ENCODE measurements around the gene TXNDC12. TPM values are rescaled to one million over a fixed set of nuclear protein-coding genes. Genes with fewer than 3 reads are reported as not detected.
A peak's percentile ranks its signal among the peaks of the same experiment; 100 is the strongest.
"Not testable (repeated sequence)": the region's sequence is repeated elsewhere in the genome, so short reads cannot be mapped to it uniquely, and the experiment has no call there.

TXNDC12 gene
- total RNA-seq = 62.1 and 62.8 TPM in 2 replicates

- TF ChIP-seq, protein P1, sequence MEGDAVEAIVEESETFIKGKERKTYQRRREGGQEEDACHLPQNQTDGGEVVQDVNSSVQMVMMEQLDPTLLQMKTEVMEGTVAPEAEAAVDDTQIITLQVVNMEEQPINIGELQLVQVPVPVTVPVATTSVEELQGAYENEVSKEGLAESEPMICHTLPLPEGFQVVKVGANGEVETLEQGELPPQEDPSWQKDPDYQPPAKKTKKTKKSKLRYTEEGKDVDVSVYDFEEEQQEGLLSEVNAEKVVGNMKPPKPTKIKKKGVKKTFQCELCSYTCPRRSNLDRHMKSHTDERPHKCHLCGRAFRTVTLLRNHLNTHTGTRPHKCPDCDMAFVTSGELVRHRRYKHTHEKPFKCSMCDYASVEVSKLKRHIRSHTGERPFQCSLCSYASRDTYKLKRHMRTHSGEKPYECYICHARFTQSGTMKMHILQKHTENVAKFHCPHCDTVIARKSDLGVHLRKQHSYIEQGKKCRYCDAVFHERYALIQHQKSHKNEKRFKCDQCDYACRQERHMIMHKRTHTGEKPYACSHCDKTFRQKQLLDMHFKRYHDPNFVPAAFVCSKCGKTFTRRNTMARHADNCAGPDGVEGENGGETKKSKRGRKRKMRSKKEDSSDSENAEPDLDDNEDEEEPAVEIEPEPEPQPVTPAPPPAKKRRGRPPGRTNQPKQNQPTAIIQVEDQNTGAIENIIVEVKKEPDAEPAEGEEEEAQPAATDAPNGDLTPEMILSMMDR (IDR thresholded peaks at IDR 0.05; ENCODE audit: insufficient read depth, low read length, poor library complexity, severe bottlenecking) = no peak
- Histone ChIP-seq H3K27me3 (ENCODE audit: control insufficient read depth, insufficient read depth, low read length) (no peaks in the 10 kb centered on the region), H3K4me3 (ENCODE audit: low read depth, low read length) (peak within 1 kb of the TSS; percentile 85), H3K36me3 (ENCODE audit: control insufficient read depth, insufficient read depth, low read length) (no peaks in the 10 kb centered on the region)
- DNase-seq (ENCODE audit: low read depth) = peak; percentile 80
Observed at GRCh38 chr1:52055066-52055865, at the start of gene TXNDC12. TSS of gene TXNDC12 (minus strand) at chr1:52055191. CDS start at chr1:52055096, 95 bp downstream.

DNA sequence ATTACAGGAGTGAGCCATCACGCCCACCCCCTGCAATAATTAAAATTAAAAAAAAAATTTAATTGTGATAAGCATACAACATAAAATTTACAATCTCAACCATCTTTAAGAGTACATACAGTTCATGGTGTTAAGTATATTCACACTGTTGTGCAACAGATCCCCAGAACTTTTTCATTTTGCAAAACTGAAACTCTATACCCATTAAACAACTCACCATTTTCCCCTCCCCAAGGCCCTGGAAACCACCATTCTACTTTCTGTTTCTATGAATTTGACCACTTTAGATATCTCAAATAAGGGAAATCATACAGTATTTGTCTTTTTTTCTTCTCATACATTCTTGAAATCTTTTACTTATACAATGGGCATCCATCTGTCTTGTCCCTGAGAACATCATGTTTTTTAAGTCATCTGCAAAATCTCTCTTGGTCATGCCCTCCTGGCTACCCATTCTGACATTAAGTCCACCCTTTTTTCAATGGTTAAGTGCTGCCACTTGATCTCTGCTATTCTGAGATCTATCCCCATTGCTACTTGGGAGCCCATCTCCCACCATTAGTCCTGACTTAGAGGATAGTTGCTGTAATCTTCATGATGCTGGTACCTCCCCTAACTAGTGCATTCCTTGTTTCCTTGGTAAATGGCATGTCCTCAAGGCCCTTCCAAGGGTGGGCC lies 47.5 kb upstream of the TXNDC12 start:
- no peaks in the 10 kb centered on the region for H3K27me3 ChIP-seq (ENCODE audit: control insufficient read depth, insufficient read depth, low read length)
- DNase-seq (ENCODE audit: low read depth) = no peak
- H3K36me3 ChIP-seq (ENCODE audit: control insufficient read depth, insufficient read depth, low read length) = no peaks in the 10 kb centered on the region
- H3K4me3 ChIP-seq (ENCODE audit: low read depth, low read length) = no peak overlapping the region
- TF ChIP-seq, protein P1 (IDR thresholded peaks at IDR 0.05; ENCODE audit: insufficient read depth, low read length, poor library complexity, severe bottlenecking) = no peak

GRCh38 chr1:52098139-52098871 lies 43.3 kb upstream of the TXNDC12 start:
- TF ChIP-seq, protein P1 (IDR thresholded peaks at IDR 0.05; ENCODE audit: insufficient read depth, low read length, poor library complexity, severe bottlenecking) = no peak
- no peak for DNase-seq (ENCODE audit: low read depth)
- Histone ChIP-seq H3K27me3 (ENCODE audit: control insufficient read depth, insufficient read depth, low read length) (no peaks in the 10 kb centered on the region), H3K36me3 (ENCODE audit: control insufficient read depth, insufficient read depth, low read length) (no peaks in the 10 kb centered on the region), H3K4me3 (ENCODE audit: low read depth, low read length) (no peak overlapping the region)

- Histone ChIP-seq H3K36me3 (ENCODE audit: control insufficient read depth, insufficient read depth, low read length) (no peaks in the 10 kb centered on the region), H3K27me3 (ENCODE audit: control insufficient read depth, insufficient read depth, low read length) (no peaks in the 10 kb centered on the region), H3K4me3 (ENCODE audit: low read depth, low read length) (no peak overlapping the region)
- TF ChIP-seq, protein P1 (IDR thresholded peaks at IDR 0.05; ENCODE audit: insufficient read depth, low read length, poor library complexity, severe bottlenecking) = no peak
- no peak for DNase-seq (ENCODE audit: low read depth)
Observed at GRCh38 chr1:52096216-52096615, 41.2 kb upstream of the TXNDC12 start.

GRCh38 chr1:52094300-52094699 lies 39.3 kb upstream of the TXNDC12 start:
- not testable (repeated sequence) for H3K4me3 ChIP-seq (ENCODE audit: low read depth, low read length); DNase-seq (ENCODE audit: low read depth); H3K27me3 ChIP-seq (ENCODE audit: control insufficient read depth, insufficient read depth, low read length); H3K36me3 ChIP-seq (ENCODE audit: control insufficient read depth, insufficient read depth, low read length)

DNA sequence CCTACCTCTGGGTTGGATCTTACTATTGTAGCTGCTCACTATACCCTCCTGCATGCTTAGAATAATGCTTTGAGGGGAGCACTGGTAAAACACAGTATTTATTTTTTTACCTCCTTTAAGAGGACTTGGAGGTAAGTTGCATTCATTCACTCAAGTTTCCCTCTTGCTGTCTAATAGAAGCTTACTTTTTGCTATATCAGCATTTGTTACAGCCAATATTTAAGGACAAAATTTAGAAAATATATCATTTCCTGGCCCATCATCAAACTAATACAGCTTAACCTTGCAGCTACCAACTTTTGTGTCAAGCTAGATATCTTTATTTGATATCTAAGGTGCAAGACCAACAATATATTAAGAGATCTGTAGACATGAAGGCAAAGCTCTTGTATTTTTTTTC lies 32.9 kb upstream of the TXNDC12 start:
- not testable (repeated sequence) for H3K36me3 ChIP-seq (ENCODE audit: control insufficient read depth, insufficient read depth, low read length); DNase-seq (ENCODE audit: low read depth)

More for the DNA sequence above, 32.9 kb upstream of the TXNDC12 start:
- H3K27me3 ChIP-seq (ENCODE audit: control insufficient read depth, insufficient read depth, low read length); H3K4me3 ChIP-seq (ENCODE audit: low read depth, low read length): not testable (repeated sequence)

Data from kidney epithelial cell (primary cell).